ENCODE results near the gene PARD3B.

Gene PARD3B

GRCh38 chr2:204680576-204680975 is 135.3 kb downstream of the PARD3B start:
- no peak for TF ChIP-seq CTCF (IDR thresholded peaks at IDR 0.05)
- no peaks in the 10 kb centered on the region for H3K4me1 ChIP-seq (ENCODE audit: control insufficient read depth in 1 of 2, insufficient read depth in 1 of 2, low read depth in 1 of 2, low read length in 1 of 2)
- no peaks in the 10 kb centered on the region for H3K36me3 ChIP-seq
- H3K9me3 ChIP-seq: no peaks in the 10 kb centered on the region
- H3K27ac ChIP-seq: no peak overlapping the region
- no peaks in the 10 kb centered on the region for H3K27me3 ChIP-seq
- H3K4me3 ChIP-seq (ENCODE audit: low read depth in 1 of 2, low read length in 1 of 2): no peak overlapping the region

- no peak overlapping the region for H3K4me3 ChIP-seq (ENCODE audit: low read depth in 1 of 2, low read length in 1 of 2)
- H3K27me3 ChIP-seq: no peaks in the 10 kb centered on the region
- H3K36me3 ChIP-seq: no peaks in the 10 kb centered on the region
- no peak for TF ChIP-seq CTCF (IDR thresholded peaks at IDR 0.05)
- H3K4me1 ChIP-seq (ENCODE audit: control insufficient read depth in 1 of 2, insufficient read depth in 1 of 2, low read depth in 1 of 2, low read length in 1 of 2): no peaks in the 10 kb centered on the region
- H3K27ac ChIP-seq: no peak overlapping the region
- H3K9me3 ChIP-seq: no peaks in the 10 kb centered on the region
Measured at GRCh38 chr2:204681412-204681811, 136.1 kb downstream of the PARD3B start.

GRCh38 chr2:204683384-204683783 is 138.1 kb downstream of the PARD3B start:
- Histone ChIP-seq H3K27me3 (no peaks in the 10 kb centered on the region), H3K36me3 (no peaks in the 10 kb centered on the region), H3K9me3 (no peaks in the 10 kb centered on the region), H3K4me1 (ENCODE audit: control insufficient read depth in 1 of 2, insufficient read depth in 1 of 2, low read depth in 1 of 2, low read length in 1 of 2) (no peaks in the 10 kb centered on the region), H3K4me3 (ENCODE audit: low read depth in 1 of 2, low read length in 1 of 2) (no peak overlapping the region), H3K27ac (no peak overlapping the region)
- TF ChIP-seq CTCF (IDR thresholded peaks at IDR 0.05): no peak

GRCh38 chr2:204686406-204686805 is 141.1 kb downstream of the PARD3B start:
- no peak for TF ChIP-seq CTCF (IDR thresholded peaks at IDR 0.05)
- Histone ChIP-seq H3K4me1 (ENCODE audit: control insufficient read depth in 1 of 2, insufficient read depth in 1 of 2, low read depth in 1 of 2, low read length in 1 of 2) (no peaks in the 10 kb centered on the region), H3K36me3 (no peaks in the 10 kb centered on the region), H3K27me3 (no peaks in the 10 kb centered on the region), H3K27ac (no peak overlapping the region), H3K9me3 (no peaks in the 10 kb centered on the region), H3K4me3 (ENCODE audit: low read depth in 1 of 2, low read length in 1 of 2) (no peak overlapping the region)

GRCh38 chr2:204687776-204688175 is 142.5 kb downstream of the PARD3B start:
- no peak overlapping the region for H3K27ac ChIP-seq
- TF ChIP-seq CTCF (IDR thresholded peaks at IDR 0.05): no peak
- H3K27me3 ChIP-seq: no peaks in the 10 kb centered on the region
- no peaks in the 10 kb centered on the region for H3K36me3 ChIP-seq
- no peaks in the 10 kb centered on the region for H3K9me3 ChIP-seq
- H3K4me3 ChIP-seq (ENCODE audit: low read depth in 1 of 2, low read length in 1 of 2): no peak overlapping the region
- no peaks in the 10 kb centered on the region for H3K4me1 ChIP-seq (ENCODE audit: control insufficient read depth in 1 of 2, insufficient read depth in 1 of 2, low read depth in 1 of 2, low read length in 1 of 2)

GRCh38 chr2:204691911-204692510 is 146.7 kb downstream of the PARD3B start:
- Histone ChIP-seq H3K9me3 (no peaks in the 10 kb centered on the region), H3K4me1 (ENCODE audit: control insufficient read depth in 1 of 2, insufficient read depth in 1 of 2, low read depth in 1 of 2, low read length in 1 of 2) (no peaks in the 10 kb centered on the region), H3K27me3 (no peaks in the 10 kb centered on the region), H3K4me3 (ENCODE audit: low read depth in 1 of 2, low read length in 1 of 2) (no peak overlapping the region), H3K36me3 (no peaks in the 10 kb centered on the region), H3K27ac (no peak overlapping the region)
- TF ChIP-seq CTCF (IDR thresholded peaks at IDR 0.05): no peak
